Fibroblast of lung (primary cell): Measurements from ENCODE around the gene PLVAP. TPM values are rescaled to one million over a fixed set of nuclear protein-coding genes. Genes with fewer than 3 reads are reported as not detected.

ENCODE experiments used
- DNase-seq, 2 donors: peaks; one replicate each; pipeline versions ENCODE4 v3.0.0 to v3.0.0-alpha.2; 2010; ENCODE audit warnings: low read depth in 2 of 2
- H2AFZ ChIP-seq: 2 replicates; pipeline ENCODE4 v1.5.1; 2012; ENCODE audit warnings: low read length, control low read depth, inconsistent platforms
- H3K27ac ChIP-seq: 2 replicates; pipeline ENCODE4 v1.5.1; 2011; ENCODE audit warnings: low read length, control low read depth; ENCODE audit not compliant: insufficient read depth
- H3K27me3 ChIP-seq: 2 replicates; pipeline ENCODE4 v1.5.1; 2011; ENCODE audit warnings: mild to moderate bottlenecking, low read length; ENCODE audit not compliant: control insufficient read depth, insufficient read depth
- H3K36me3 ChIP-seq: 2 replicates; pipeline ENCODE4 v1.5.1; 2011; ENCODE audit warnings: low read length; ENCODE audit not compliant: control insufficient read depth, insufficient read depth
- H3K4me1 ChIP-seq: 2 replicates; pipeline ENCODE4 v1.5.1; 2011; ENCODE audit warnings: low read length; ENCODE audit not compliant: control insufficient read depth, insufficient read depth; ENCODE audit errors: extremely low read depth
- H3K4me2 ChIP-seq: 2 replicates; pipeline ENCODE4 v1.5.1; 2011; ENCODE audit warnings: low read length, control low read depth; ENCODE audit not compliant: insufficient read depth; ENCODE audit errors: extremely low read depth
- H3K4me3 ChIP-seq, 4 experiments: fragments of 200-600 bp in 1 of 4; sonication (generic) in 1 of 4; replicated peaks in 1 of 4; 2 replicates each; pipeline ENCODE4 v1.5.1; 2011 to 2016; ENCODE audit warnings: low read length in 4 of 4, low read depth in 3 of 4, mild to moderate bottlenecking in 3 of 4, control low read depth in 2 of 4, inconsistent platforms in 1 of 4, mixed read lengths in 1 of 4; ENCODE audit not compliant: insufficient read depth in 1 of 4; ENCODE audit errors: control extremely low read depth in 1 of 4
- H3K79me2 ChIP-seq: 2 replicates; pipeline ENCODE4 v1.5.1; 2012; ENCODE audit warnings: mild to moderate bottlenecking, low read length, inconsistent platforms; ENCODE audit not compliant: control insufficient read depth, insufficient read depth
- H3K9ac ChIP-seq: 2 replicates; pipeline ENCODE4 v1.5.1; 2011; ENCODE audit warnings: mild to moderate bottlenecking, low read length, control low read depth; ENCODE audit not compliant: insufficient read depth
- H3K9me3 ChIP-seq: 2 replicates; pipeline ENCODE4 v1.5.1; 2012; ENCODE audit warnings: low read depth, low read length; ENCODE audit not compliant: control insufficient read depth, insufficient read depth
- H4K20me1 ChIP-seq: 2 replicates; pipeline ENCODE4 v1.5.1; 2011; ENCODE audit warnings: low read length; ENCODE audit not compliant: control insufficient read depth, insufficient read depth; ENCODE audit errors: extremely low read depth
- CTCF ChIP-seq, 2 donors: IDR thresholded peaks in 1 of 2; conservative IDR thresholded peaks in 1 of 2; 1 replicate in 1 of 2; 2 replicates in 1 of 2; pipeline ENCODE4 v1.5.1; 2011 to 2012; ENCODE audit warnings: low read length in 2 of 2, control low read depth in 1 of 2, inconsistent platforms in 1 of 2, low read depth in 1 of 2, mild to moderate bottlenecking in 1 of 2
- EZH2 ChIP-seq: IDR thresholded peaks from 2 replicates; pipeline ENCODE4 v1.5.1; 2012; ENCODE audit warnings: low read length, control low read depth, mild to moderate bottlenecking; ENCODE audit errors: missing control alignments
- polyA plus RNA-seq, 2 donors: library from polyadenylated mRNA; depleted of rRNA in 1 of 2; stranded (reverse) in 1 of 2; unstranded in 1 of 2; fragments of >200 nt; gene quantifications; 2 replicates each; pipeline ENCODE4 v1.2.1, GENCODE V29; 2011 to 2012; ENCODE audit warnings: missing spikeins in 1 of 2
- total RNA-seq: library from RNA; depleted of rRNA; stranded (reverse); fragments of >200 nt; gene quantifications from 2 replicates; pipeline ENCODE4 v1.2.1, GENCODE V29; 2014

PLVAP gene
- total and polyA plus RNA-seq, 2 donors (not counting 1 experiment from before 2014, with no cell fraction given) = not detected

GRCh38 chr19:17391371-17392151 is 14.4 kb upstream of the PLVAP start:
- TF ChIP-seq CTCF (conservative IDR thresholded peaks at IDR 0.05 in 1 of 2, IDR thresholded peaks at IDR 0.05 in 1 of 2; ENCODE audit: low read depth in 1 of 2, low read length in 2 of 2) (no peak), EZH2 (no peak)
- no peaks in the 10 kb centered on the region for H3K79me2 ChIP-seq
- peaks cover 3% of the 10 kb centered on the region for H3K27me3 ChIP-seq
- H3K4me2 ChIP-seq = peak overlapping the region; percentile 98
- H3K27ac ChIP-seq = no peak overlapping the region
- no peak overlapping the region for H3K9ac ChIP-seq
- H3K36me3 ChIP-seq = no peaks in the 10 kb centered on the region
- peak overlapping the region; percentile 91 for H2AFZ ChIP-seq
- H3K4me1 ChIP-seq = peaks cover 2% of the 10 kb centered on the region
- DNase-seq = no peak
- H4K20me1 ChIP-seq = no peaks in the 10 kb centered on the region
- no peaks in the 10 kb centered on the region for H3K9me3 ChIP-seq
- H3K4me3 ChIP-seq = peak overlapping the region; percentile 30 to 51 (median 42)

- H3K9ac ChIP-seq = peak overlapping the region; percentile 40
- no peaks in the 10 kb centered on the region for H3K9me3 ChIP-seq
- no peaks in the 10 kb centered on the region for H3K79me2 ChIP-seq
- H3K36me3 ChIP-seq = no peaks in the 10 kb centered on the region
- H3K4me3 ChIP-seq = peak overlapping the region; percentile 16 to 64 (median 42)
- H3K27ac ChIP-seq = no peak overlapping the region
- TF ChIP-seq CTCF (conservative IDR thresholded peaks at IDR 0.05 in 1 of 2, IDR thresholded peaks at IDR 0.05 in 1 of 2; ENCODE audit: low read depth in 1 of 2, low read length in 2 of 2) (peak; percentile 48 to 55), EZH2 (no peak)
- H3K27me3 ChIP-seq = peaks cover 3% of the 10 kb centered on the region
- peak overlapping the region; percentile 67 for H3K4me2 ChIP-seq
- DNase-seq = peak; percentile 86 to 90
- peaks cover 2% of the 10 kb centered on the region for H3K4me1 ChIP-seq
- H2AFZ ChIP-seq = peak overlapping the region; percentile 48
- H4K20me1 ChIP-seq = no peaks in the 10 kb centered on the region
These were observed 13.7 kb upstream of the PLVAP start for GRCh38 chr19:17390665-17391370.

- TF ChIP-seq EZH2 = no peak
- no peak for TF ChIP-seq CTCF (conservative IDR thresholded peaks at IDR 0.05 in 1 of 2, IDR thresholded peaks at IDR 0.05 in 1 of 2; ENCODE audit: low read depth in 1 of 2, low read length in 2 of 2)
- Histone ChIP-seq H3K79me2 (no peaks in the 10 kb centered on the region), H3K4me2 (peak overlapping the region; percentile 67), H3K27me3 (peaks cover 3% of the 10 kb centered on the region), H3K4me3 (peak overlapping the region; percentile 16 to 64 (median 42)), H3K4me1 (peaks cover 2% of the 10 kb centered on the region), H3K9me3 (no peaks in the 10 kb centered on the region), H4K20me1 (no peaks in the 10 kb centered on the region), H3K9ac (peak overlapping the region; percentile 40), H3K36me3 (no peaks in the 10 kb centered on the region), H2AFZ (peak overlapping the region; percentile 48), H3K27ac (no peak overlapping the region)
- no peak for DNase-seq
These were observed 13.0 kb upstream of the PLVAP start for GRCh38 chr19:17389957-17390664.
